Stimulated activated naive CD8-positive, alpha-beta T cell treated with anti-CD3 and anti-CD28 coated beads, Interleukin-15, Interleukin-2, amounts not matched to agents 100 U/mL and 50 U/mL, for 24 hours (primary cell): ENCODE results near the gene PIH1D1.

Experiments
- ATAC-seq: fragments of 150-1000 bp; cut with Tn5 transposase; one replicate; pipeline ENCODE4 v1.10.0; 2021
- DNase-seq: peaks from one replicate; pipeline ENCODE4 v3.0.0; 2021

PIH1D1 gene

DNA sequence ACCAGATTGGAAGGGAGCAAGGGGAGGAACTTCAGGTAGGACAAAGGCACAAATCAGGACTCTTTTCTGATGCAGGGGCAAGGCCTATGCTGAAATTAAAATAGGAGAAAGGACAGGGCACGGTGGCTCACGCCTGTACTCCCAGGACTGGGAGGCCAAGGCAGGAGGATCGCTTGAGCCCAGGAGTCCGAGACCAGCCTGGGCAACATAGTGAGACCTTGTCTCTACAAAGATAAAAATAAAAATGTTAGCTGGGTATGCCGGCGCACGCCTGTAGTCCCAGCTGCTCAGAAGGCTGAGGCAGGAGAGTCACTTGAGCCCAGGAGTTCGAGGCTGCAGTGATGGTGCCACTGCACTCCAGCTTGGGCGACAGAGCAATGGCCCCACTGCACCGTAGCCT lies 15.9 kb downstream of the PIH1D1 start:
- ATAC-seq: no peak
- DNase-seq: no peak

DNA sequence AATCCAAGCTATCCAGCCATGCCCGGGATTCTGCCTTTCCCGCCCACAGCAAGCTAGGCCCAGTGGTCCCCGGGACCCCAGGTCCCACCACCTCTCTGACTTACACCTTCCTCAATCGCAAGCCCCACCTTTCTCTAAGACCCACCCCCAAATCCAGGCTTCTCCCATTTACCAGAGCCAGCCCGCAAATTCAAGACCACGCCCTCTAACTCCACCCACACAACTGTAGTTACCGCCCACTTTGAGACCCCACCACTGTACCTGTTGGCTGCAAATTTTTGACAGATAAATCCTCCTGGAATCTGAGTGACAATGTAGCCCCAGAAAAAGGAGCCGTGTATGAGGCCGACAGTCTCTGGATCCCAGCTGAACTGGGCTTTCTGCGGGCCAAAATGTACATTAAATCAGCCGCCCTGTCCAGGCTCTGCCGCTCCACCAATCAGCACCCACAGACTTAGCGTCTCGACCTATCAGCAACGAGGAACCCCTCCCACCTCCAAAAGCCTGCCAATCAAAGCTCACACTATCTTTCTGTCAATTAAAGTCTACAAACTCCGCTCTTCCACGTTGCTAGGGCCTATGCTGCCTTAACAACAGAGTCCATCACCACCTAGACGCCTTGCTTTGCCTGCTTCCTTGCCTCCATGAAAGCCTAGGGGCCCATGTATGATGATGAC lies 16.6 kb downstream of the PIH1D1 start:
- DNase-seq: no peak
- ATAC-seq: no peak

DNA sequence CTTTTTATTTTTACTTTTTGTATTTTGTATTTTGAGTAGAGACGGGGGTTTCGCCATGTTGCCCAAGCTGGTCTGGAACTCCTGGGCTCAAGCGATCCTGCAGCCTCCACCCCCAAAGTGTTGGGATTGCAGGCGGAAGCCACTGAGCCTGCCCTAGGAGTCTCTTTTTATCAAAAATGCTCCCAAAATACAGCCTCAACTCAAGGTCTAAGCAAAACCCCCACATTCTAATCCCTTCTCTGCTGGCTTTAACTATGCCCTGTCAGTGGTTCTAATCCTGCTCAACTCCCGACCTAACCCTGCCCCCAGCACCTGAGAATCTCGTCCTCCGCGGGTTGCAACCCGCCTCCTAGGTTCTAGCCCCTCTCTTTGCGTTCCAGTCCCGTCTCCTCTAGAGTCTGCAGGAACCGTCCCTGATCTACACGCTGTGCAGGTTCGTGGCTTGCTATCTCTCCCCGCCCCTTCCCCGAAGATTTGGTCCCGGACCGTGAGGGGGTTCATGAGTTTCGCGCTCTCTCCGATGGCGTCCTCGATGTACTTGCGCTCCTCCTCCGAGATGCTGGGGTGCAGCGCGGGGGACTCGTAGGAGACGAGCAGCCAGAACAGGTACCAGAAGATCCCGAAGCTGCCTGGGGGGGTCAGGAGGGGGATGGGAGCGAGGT lies 18.2 kb downstream of the PIH1D1 start:
- ATAC-seq (no peak), DNase-seq (no peak)

DNA sequence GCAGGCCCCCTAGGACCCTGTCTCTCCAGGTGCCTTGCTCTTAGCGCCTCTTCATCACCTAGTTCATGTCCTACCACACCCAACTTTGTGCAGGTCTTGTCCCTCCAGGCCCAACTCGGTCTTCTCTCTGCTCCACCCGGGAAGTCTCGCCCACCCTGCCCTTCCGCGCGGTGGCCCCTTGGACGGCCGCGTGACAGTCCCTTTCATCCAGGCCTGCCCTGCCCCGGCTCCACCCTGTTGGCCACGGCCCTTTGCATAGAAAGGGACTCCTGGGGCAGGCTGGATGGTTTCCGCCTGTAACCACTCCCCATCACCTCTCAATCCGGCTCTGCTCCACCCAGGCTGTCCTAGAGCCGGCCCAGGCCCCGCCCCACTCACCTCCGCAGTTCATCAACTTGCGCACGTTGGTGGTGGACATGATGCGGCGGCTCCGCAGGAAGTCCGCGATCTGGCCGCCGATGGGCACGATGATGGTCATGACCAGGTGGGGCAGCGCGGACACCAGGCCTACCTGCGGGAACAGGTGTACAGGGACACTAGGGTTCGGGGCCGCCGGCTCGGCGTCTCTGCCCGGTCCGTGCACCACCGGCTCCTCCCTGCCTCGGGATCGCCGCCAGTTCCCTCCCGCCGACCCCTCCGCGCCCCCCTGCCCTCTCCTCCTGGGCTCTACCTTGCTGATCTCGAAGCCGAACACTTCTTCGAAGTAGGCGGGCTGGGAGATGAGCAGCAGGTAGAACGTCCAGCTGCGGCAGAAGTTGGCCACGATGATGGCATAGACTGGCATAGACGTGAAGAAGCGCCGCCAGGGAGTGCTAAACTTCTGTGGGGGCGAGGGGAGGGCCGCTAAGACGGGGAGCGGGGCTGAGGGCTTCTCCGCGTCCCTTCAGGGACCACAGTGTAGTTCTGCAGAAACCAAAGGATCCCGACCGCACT lies 19.2 kb downstream of the PIH1D1 start:
- no peak for ATAC-seq

DNA sequence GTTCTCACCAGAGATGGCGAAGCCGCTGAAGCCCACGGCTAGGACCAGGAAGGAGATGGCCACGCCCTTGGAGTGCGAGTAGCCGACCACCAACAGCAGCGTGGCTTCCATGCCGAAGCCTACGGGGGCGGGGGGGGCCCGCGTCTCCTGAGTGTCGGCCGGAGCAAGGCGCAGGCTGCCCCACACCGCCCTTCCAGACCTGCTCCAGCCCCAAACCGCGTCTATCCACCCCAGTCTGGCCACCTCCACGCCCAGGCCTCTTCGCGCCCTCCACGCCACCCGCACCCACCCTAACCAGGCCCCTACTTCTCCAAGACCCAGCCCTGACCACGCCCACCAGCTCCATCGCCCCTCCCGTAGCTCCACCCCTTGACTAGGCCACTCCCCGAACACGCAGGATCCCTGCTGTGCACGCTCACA lies 20.3 kb downstream of the PIH1D1 start:
- ATAC-seq (no peak), DNase-seq (peak; percentile 46)

More for the DNA sequence above, 19.2 kb downstream of the PIH1D1 start:
- no peak for DNase-seq

DNA sequence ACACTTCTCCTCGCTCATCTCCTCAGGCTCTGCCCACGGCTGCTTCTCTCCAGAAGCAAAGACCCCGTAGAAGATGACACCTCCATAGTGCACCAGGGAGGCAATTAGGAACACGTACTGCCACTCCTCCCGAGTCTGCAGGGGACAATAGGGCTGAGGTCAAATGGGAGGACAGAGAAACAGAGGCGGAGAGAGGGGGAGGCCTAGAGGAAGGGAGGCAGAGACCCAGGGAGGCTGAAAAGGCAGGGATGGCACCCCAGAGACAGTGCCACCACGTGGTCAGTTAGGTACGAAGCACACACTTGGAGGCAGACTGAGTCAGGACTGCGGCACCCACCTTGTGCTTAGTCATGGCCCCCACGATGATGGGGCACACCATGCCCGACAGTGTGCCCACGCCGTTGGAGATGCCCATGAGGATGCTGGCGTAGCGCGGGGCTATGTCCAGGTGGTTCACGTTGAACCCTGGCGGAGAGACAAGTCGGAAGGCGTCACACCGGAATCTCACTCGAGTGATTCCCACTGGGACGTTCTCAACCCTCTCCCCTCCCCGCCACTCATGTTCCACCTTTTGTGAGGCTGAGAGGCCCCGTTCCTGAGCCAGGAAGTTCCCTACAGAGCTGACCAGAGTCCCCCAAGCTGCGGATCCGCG lies 20.8 kb downstream of the PIH1D1 start:
- peak; percentile 54 for ATAC-seq
- peak; percentile 45 for DNase-seq

DNA sequence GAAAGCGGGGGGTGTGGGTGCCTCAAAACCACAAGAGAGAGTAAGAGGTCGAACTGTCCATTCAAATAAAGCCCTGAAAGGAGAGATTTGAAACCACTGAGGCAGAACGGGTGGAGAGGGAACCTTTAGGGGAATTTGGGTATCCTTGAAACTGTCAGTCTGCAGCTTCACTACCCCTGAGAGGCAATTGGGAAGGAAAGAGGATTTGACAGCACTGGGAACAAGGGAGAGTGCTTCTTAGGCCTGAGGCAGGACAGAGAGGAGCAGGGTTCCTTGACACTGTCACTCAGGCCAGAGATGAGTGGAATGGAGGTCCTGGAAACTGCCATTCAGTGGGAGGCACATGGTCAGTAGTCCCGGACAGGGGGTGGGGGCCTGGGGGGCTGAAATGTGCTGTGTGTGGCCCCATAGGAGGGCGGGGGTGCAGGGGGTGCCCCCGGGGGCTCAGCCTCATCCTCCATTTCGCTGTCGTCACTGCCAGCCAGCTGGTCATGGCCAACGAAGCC lies 21.4 kb downstream of the PIH1D1 start:
- DNase-seq: no peak
- no peak for ATAC-seq

DNA sequence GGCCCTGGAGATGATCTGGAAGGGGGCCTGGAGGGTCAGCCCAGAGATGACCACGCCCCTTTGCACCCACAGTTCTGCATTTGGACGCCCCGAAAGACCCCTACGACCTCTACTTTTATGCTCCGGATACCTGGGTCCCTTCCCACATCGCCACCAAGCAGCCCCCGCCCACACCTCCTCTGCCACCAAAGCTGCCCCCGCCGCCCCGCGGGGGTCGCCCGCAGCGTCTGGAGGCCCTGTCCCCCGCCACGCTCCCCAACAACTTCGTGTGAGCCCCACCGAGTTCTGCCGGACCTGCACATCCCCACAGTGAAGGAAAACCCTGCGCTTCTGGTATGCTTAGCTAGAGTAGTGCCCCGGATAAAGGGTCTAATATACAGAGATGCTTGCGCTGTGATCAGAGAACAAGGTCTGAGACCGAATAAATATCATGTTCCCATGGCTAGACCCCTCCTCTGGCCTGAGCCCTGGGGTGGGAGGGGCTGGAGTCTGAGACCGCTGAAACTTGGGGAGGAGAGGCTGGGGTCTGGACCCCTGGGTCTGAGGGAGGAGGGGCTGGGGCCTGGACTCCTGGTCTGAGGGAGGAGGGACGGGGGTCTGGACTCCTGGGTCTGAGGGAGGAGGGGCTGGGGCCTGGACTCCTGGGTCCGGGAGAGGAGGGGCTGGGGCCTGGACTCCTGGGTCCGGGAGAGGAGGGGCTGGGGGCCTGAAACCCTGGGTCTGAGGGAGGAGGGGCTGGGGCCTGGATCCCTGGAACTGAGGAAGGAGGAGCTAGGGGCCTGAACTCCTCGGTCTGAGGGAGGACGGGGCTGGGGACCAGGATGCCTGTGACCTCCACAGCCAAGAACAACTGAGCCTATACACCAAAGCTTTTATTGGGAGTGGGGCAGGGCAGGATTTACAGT lies 22.8 kb downstream of the PIH1D1 start:
- ATAC-seq: no peak

DNA sequence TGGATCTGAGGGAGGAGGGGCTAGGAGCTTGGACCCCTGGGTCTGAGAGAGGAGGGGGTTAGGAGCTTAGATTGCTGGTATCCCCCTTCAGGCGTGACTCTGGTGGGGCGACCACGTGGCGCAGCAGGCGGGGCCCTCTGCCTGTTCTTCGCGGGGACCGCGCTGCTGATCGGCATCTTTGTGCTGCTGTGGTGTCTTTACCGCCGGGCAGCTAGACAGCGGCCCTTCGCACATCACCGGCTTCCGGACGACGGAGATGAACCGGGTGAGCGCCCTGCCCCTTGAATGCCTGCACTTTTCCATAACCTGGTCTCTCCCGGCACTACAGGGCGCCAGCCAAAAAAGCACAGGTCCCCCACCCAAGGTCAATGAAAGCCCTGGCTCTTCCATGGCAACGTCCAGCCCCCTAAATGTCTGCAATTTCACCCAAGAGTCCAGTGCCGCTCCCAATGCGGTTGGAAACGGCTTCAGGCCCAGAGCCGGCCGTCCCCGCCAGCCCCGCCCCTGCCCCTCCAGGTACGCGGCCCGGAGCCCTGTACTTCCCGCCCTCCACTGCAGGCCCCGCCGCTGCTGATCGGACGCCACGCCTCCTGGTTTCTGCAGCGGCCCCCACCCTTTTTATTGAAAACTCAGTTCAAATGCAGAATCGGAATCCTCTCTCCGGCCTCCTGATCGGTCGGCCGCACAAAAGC lies 23.6 kb downstream of the PIH1D1 start:
- ATAC-seq (peak; percentile 38), DNase-seq (peak; percentile 39)

More for the DNA sequence above, 22.8 kb downstream of the PIH1D1 start:
- DNase-seq: no peak

DNA sequence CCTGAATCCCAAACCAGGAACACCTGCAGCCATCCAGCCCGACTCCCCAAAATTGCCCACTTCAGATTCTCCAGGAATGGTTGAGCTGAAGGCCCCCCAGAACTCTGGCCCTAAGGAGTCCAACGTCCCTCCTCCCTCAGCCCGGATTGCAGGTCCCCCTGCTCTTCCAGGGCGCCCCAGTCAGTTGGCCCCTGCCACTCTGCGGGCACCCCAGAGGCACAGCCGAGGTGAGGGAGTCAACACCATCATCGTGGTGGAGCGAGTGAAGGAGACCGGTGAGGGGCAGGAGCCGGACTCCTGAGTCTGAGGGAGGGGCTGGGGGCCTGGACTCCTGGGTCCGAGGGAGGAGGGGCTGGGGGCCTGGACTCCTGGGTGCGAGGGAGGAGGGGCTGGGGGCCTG lies 24.3 kb downstream of the PIH1D1 start:
- ATAC-seq: no peak
- no peak for DNase-seq

DNA sequence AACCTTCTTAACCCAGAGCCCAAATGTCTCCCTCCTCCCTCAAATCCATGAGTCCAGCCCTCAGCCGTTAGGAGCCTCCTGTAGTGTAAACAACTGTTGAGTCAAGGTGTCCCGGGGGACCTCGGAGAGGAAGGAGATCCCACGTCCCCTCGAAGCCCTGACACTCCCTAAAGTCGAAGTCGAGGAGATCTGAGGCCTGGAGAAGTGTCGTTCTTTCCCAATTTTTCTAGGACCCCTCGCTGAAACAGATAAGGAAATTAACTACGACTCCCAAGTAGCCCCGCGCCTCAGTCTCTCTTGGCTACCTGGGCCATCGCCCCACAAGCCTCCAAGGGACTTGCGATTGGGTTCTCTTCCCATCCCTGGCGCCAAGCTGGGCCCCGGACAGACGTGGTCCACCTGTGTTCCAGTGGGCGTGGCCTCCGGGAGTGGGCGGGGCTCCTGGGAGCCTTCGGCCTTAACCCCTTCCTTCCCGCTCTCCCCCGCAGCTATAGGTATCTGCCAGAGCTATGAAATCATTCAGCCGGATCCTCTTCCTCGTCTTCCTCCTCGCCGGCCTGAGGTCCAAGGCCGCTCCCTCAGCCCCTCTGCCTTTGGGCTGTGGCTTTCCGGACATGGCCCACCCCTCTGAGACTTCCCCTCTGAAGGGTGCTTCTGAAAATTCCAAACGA lies 25.6 kb downstream of the PIH1D1 start:
- DNase-seq (peak; percentile 65), ATAC-seq (no peak)

DNA sequence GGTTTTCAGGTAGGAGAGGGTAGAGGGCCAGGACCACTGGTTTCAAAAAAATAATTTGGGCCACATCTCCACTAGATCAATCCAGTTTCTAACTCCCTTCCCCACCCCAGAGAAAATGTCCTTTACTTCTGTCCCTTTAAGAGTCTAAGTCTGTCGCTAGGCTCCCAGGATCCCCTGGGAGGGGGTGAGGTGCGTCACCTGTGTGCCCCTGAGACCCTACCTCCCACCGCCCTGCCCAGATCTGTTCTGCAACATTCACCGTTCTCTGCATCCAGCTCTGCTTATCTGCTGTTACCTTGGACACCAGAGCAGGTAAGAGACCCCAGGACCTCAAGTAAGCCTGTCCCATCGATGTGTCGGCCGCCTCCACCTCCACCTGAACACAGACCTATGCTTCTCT lies 26.4 kb downstream of the PIH1D1 start, which contains the start of gene GFY:
Gene GFY, plus strand, starts transcription at position 211 of the 400 bp plus-strand sequence. CDS start 1,043 bp downstream, outside the sequence.
- ATAC-seq (no peak), DNase-seq (no peak)

DNA sequence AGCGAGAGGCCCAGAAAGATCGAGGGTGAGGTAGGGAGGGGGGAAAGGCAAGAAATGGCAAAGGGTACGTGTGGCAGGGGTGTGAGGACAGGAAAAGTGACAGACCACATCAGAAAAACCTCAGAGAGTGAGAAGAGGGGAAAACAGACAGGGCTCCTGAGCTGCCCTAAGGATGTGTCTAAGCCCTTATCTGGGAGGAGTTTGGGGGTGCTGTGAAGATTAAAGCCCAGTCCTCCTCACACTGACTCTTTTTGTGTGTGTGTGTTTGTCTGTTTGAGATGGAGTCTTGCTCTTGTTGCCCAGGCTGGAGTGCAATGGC lies 27.7 kb downstream of the PIH1D1 start:
- ATAC-seq (peak; percentile 65), DNase-seq (no peak)

DNA sequence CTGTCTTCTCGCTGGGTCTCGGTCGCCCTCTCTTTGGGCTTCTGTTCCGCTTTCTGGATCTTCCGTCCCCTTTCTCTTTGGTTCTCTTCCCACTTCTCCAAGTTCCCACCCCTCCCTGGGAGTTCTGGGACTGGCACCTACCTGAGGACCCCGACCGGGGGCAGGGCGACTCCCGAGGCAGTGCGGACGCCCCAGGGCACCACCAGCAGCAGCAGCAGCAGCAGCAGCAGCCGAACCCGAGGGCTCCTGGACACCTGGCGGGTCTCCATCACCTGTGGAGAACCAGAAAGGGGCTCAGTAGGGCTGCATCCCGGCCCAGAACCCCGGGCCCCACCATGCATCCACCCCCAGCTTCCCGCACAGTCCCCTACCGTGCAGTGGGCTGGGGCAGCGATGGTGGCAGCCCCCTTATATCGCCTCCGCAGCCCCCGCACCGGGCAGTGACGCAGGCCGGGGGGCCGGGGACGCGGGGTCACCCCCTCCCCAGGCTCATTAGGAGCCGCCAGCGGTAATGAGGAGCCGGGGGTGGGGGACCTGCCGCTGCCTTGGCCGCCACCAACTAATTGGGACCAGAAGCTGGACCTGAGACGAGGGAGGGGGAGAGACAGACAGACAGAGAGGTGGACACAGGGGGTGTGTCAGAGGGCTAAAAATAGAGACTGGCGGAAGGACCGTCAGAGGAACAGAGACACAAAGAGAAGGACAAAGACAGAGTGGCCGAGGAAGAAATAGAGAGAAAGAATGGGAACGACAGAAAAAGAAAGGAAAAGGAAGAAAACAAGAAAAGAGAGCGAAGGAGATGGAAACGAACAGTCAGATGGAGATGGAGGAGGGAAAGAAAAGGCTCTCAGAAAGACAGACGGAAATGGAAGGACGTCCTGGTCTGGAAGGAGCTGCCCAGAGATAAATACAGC lies 28.3 kb downstream of the PIH1D1 start, which contains the start of gene PTH2:
Gene PTH2, minus strand, starts transcription at position 371 of the 914 bp plus-strand sequence. Its CDS starts 102 bp downstream, at position 269.
- no peak for ATAC-seq

DNA sequence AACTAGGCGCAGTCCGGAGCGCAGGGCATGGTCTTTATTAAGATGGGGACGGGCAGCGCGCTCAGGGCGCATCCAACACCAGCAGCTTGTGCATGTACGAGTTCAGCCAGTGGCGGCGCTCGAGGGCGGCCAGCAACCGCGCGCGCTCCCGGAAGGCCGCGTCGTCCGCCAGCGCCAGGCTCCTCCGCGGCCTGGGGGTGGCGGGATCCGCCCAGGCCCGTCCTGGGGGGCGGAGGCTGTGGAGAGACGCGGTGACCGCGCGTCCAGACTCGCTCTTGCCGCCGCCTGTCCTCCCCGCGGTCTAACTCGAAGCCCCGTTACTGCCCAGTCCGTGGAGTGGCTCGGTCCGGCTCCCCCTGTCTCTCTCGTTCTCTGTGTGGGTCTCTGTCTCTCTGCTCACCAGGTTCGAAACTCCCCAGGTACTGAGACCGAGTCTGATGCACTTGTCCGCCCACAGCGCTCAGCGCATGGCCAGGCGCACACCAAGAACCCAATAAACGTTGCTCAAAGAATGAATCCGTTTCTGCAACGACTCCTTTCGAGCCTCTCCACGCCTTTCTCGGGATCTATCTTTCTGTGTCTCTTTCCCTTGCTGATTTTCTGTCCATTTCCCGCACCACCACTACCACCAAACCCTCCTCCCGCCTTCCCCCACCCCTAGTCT lies 29.1 kb downstream of the PIH1D1 start:
- DNase-seq (peak; percentile 64), ATAC-seq (peak; percentile 37)

More for the DNA sequence above, 28.3 kb downstream of the PIH1D1 start, which contains the start of gene PTH2:
- DNase-seq: no peak

DNA sequence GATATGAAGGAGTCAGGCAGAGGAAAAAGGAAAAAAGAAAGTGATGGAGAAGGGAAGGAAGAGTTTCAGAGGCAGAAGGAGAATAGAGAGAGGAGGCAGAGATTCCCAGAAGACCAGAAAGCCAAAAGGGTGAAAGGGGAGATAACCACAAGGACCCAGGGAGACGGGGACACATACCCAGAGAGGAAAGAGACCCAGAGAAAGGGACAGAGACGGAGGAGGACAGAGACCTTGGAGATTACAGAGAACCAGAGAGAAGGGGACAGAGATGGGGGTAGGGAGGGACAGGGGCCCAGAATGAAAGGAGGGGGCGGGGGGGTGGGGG lies 29.8 kb downstream of the PIH1D1 start:
- DNase-seq (no peak), ATAC-seq (no peak)

DNA sequence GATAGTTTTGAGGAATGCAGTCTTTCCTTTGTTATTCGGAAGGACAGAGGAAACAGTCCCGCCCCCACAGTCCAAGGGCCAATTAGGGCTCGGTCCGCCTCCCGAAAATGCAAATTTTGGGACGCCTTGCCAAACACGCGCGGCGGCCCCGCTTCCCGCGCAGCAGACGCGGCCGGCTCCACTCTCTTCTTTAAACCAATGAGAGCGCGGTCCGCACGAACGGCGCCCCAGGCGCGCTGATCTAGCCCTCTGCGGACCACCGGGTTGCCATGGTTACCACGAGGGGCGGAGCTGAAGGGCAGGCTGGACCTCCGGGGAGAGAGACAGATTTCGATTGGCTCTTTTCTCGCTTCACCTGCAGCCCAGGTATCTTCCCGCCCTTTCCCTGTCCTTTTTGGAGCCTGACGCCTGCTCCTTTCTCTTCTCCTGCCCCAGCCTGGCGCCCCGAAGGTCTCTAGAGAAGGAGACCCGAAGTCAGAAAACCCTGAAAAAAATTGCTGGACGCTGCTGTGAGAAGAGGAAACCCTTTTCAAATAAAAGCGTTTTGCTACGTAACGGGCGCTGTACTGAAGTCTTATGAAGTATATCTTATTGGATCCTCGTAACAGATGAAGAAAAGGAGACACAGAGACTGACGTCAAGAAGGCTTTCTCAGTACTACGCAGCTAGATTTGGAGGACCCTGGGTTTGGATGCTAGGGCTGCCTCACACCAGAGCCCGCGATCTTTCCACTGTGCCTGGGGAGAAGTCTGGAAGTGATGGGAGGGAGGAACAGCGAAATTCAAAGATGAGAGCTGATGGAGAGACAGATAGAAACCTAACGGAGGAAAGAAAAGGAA lies 30.4 kb downstream of the PIH1D1 start:
- no peak for ATAC-seq
- peak; percentile 60 for DNase-seq
